Heart left ventricle (tissue), 13 donors: ENCODE measurements around the gene ELL.

Source experiments
- POLR2A ChIP-seq, 2 donors: fragments of 450-650 bp; IDR thresholded peaks; one replicate each; pipeline ENCODE4 v1.6.1; 2017; ENCODE audit warnings: antibody characterized with exemption in 2 of 2, mild to moderate bottlenecking in 2 of 2, moderate library complexity in 2 of 2
- TF ChIP-seq, protein P1 (sequence below), 12 donors: fragments of 200-600 bp; sonication (generic) in 4 of 12; IDR thresholded peaks; one replicate each; pipeline versions ENCODE4 v1.5.0 to v1.8.0; 2018 to 2022; ENCODE audit warnings: antibody characterized with exemption in 12 of 12, mild to moderate bottlenecking in 5 of 12
- donor health status: ischemic (EF 13 %, LVEDD 7.1; RV severe dilation, severe dysfunction).
- donor health status: DM: no; HTN: yes; CAD: no.
- donor health status: DM: no; HTN: no; CAD: no.
- donor health status: ischemic (EF 25% LVEDD 6.9; RV normal size, moderate dysfunction).
- donor health status: ischemic (EF 25% LVEDD 5.7; RV mildly dilated, moderate dysfunction).
- donor health status: ischemic (EF 35%, LVEDD 5.7; RV mildly dilated, moderate dysfunction).
- donor health status: nonischemic (EF 11% LVEDD 7.7; RV severe dilation, severe dysfunction).
- donor health status: DM: yes; HTN: yes; CAD: no.
- donor health status: PGD.
- donor health status: ischemic (EF 29% LVEDD 5.4; RV normal size, mild dysfunction).
- donor health status: nonischemic (EF 23%, LVEDD 6.1; RV moderate dilation, normal function).

- TF ChIP-seq, protein P1, sequence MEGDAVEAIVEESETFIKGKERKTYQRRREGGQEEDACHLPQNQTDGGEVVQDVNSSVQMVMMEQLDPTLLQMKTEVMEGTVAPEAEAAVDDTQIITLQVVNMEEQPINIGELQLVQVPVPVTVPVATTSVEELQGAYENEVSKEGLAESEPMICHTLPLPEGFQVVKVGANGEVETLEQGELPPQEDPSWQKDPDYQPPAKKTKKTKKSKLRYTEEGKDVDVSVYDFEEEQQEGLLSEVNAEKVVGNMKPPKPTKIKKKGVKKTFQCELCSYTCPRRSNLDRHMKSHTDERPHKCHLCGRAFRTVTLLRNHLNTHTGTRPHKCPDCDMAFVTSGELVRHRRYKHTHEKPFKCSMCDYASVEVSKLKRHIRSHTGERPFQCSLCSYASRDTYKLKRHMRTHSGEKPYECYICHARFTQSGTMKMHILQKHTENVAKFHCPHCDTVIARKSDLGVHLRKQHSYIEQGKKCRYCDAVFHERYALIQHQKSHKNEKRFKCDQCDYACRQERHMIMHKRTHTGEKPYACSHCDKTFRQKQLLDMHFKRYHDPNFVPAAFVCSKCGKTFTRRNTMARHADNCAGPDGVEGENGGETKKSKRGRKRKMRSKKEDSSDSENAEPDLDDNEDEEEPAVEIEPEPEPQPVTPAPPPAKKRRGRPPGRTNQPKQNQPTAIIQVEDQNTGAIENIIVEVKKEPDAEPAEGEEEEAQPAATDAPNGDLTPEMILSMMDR (IDR thresholded peaks at IDR 0.05): no peak
- no peak for TF ChIP-seq POLR2A (IDR thresholded peaks at IDR 0.05)
Measured at GRCh38 chr19:18449552-18449951, 72.3 kb downstream of the ELL start.
